ENCODE results near the gene C20orf96. TPM values are rescaled to one million over a fixed set of nuclear protein-coding genes. Genes with fewer than 3 reads are reported as not detected.
A peak's percentile ranks its signal among the peaks of the same experiment; 100 is the strongest.

Gene C20orf96
- total RNA-seq, 1 experiment from 2014 or later: 25.7 TPM

DNA sequence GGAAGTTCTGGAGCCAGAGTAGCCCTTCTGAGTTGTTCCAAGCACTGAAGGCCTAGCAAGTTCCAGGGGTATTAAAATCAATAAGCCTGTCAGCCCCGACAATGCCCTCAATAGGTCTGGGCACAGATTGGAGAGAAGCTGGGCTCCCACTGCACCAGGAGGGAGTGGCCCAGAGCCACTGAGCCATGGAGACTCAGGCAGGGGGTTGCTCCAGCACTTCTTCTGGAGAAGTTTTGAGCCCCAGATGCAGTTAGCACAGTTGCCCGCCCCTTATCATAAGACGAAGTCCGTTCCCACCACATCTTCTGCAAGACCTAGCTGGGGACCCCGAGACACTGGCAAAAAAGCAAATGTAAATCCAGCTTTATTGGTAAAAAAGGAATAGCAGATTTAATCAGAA, 20.0 kb downstream of the C20orf96 start:
- no peak overlapping the region for H3K4me3 ChIP-seq
- DNase-seq: no peak
- ChIA-PET CTCF (interaction anchor here (0.6 kb wide), 1 partner anchor 297 kb away, joined by 5 read pairs; no protein-coding TSS in a partner anchor), POLR2A (ENCODE audit: unreplicated experiment) (interaction anchor here (0.6 kb wide), 1 partner anchor 47 kb away, joined by 3 read pairs; no protein-coding TSS in a partner anchor)
- no peaks in the 10 kb centered on the region for H3K9me2 ChIP-seq (ENCODE audit: insufficient read depth)
- no peak overlapping the region for H2AFZ ChIP-seq
- no peaks in the 10 kb centered on the region for H3K9me3 ChIP-seq (ENCODE audit: insufficient read depth, low read depth)
- H3K27me3 ChIP-seq (ENCODE audit: insufficient read depth, low read depth): peaks cover 6% of the 10 kb centered on the region; the same call in 1 of the 2 replicates
- no peaks in the 10 kb centered on the region for H3F3A ChIP-seq (ENCODE audit: insufficient read depth, low read depth)
- no peak overlapping the region for H3K27ac ChIP-seq
- no peaks in the 10 kb centered on the region for H3K79me2 ChIP-seq (ENCODE audit: low read depth)
- TF ChIP-seq EZH2 (IDR thresholded peaks at IDR 0.05; ENCODE audit: low read depth): no peak
- TF ChIP-seq, protein P1, sequence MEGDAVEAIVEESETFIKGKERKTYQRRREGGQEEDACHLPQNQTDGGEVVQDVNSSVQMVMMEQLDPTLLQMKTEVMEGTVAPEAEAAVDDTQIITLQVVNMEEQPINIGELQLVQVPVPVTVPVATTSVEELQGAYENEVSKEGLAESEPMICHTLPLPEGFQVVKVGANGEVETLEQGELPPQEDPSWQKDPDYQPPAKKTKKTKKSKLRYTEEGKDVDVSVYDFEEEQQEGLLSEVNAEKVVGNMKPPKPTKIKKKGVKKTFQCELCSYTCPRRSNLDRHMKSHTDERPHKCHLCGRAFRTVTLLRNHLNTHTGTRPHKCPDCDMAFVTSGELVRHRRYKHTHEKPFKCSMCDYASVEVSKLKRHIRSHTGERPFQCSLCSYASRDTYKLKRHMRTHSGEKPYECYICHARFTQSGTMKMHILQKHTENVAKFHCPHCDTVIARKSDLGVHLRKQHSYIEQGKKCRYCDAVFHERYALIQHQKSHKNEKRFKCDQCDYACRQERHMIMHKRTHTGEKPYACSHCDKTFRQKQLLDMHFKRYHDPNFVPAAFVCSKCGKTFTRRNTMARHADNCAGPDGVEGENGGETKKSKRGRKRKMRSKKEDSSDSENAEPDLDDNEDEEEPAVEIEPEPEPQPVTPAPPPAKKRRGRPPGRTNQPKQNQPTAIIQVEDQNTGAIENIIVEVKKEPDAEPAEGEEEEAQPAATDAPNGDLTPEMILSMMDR (conservative IDR thresholded peaks at IDR 0.05): no peak
- no peaks in the 10 kb centered on the region; the same call in 1 of the 2 replicates for H4K20me1 ChIP-seq (ENCODE audit: insufficient read depth)
- H3K4me2 ChIP-seq: no peak overlapping the region
- intact Hi-C loops (cut with micrococcal nuclease; ENCODE audit: unreplicated experiment): no loop called here
- no peaks in the 10 kb centered on the region for H3K36me3 ChIP-seq (ENCODE audit: low read depth)
- BruUV-seq (replicated peaks): no TSS peak
- no peaks in the 10 kb centered on the region; the same call in 1 of the 2 replicates for H3K4me1 ChIP-seq (replicated peaks; ENCODE audit: insufficient read depth)

DNA sequence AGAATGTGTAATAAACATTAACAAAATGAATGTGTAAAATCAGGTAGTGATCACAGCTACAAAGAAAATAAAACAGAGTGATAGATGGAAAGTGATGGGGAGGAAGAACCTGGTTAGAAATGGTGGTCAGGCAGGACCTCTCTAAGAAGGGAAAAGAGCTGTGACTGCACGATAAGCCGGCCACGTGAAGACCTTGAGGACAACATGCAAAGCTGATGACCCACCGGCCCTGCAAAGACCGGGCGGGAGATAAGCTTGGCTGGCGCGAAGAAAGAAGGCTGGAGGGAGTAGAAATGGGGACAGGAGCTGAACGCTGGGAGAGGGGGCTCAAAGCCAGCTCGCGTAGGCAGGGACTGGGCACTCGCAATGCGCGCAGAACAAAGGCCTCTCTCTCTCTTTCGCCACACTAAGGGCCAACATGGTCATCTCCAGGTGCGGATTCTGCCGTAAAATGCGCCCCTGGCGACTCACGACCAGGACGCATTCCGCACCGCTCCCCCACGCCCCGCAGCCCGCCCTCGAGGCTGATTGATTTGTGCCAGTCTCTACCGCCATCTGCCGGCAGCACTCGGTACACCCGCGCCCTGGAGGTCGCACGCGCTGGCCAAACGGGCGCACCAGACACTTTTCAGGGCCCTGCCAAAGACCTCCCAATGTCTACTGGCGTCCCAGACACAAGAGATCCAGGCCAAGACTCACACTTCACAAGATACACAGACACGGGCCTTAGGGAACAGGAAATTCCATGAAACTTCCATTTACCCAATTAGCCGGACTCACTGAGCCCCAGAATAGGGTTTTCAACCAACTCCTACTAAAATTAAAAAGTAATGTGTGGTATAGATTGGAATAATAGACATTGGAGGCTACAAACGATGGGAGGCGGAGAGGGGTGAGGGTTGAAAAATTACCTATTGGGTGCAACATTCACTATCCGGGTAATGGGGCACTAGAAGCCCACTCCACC, 23.7 kb downstream of the C20orf96 start:
- ChIA-PET POLR2A (ENCODE audit: unreplicated experiment) (no interaction called here), CTCF (interaction anchor here (1.0 to 1.1 kb wide), 2 partner anchors 62 to 64 kb away, joined by 3 read pairs; no protein-coding TSS in a partner anchor)
- Histone ChIP-seq H3K36me3 (ENCODE audit: low read depth) (no peaks in the 10 kb centered on the region), H3K27me3 (ENCODE audit: insufficient read depth, low read depth) (peaks cover 30% of the 10 kb centered on the region), H4K20me1 (ENCODE audit: insufficient read depth) (no peaks in the 10 kb centered on the region; the same call in 1 of the 2 replicates), H2AFZ (peak overlapping the region; percentile 68), H3K9me2 (ENCODE audit: insufficient read depth) (no peaks in the 10 kb centered on the region), H3K9me3 (ENCODE audit: insufficient read depth, low read depth) (no peaks in the 10 kb centered on the region), H3F3A (ENCODE audit: insufficient read depth, low read depth) (no peaks in the 10 kb centered on the region), H3K4me3 (peak overlapping the region; percentile 30; the same call in 1 of the 2 replicates), H3K4me2 (peak overlapping the region; percentile 73), H3K4me1 (replicated peaks; ENCODE audit: insufficient read depth) (no peaks in the 10 kb centered on the region; the same call in 1 of the 2 replicates), H3K27ac (no peak overlapping the region), H3K79me2 (ENCODE audit: low read depth) (no peaks in the 10 kb centered on the region)
- BruUV-seq (replicated peaks): no TSS peak
- no peak for TF ChIP-seq EZH2 (IDR thresholded peaks at IDR 0.05; ENCODE audit: low read depth)
- TF ChIP-seq, protein P1 (conservative IDR thresholded peaks at IDR 0.05): peak; percentile 95
- intact Hi-C loops (cut with micrococcal nuclease; ENCODE audit: unreplicated experiment): no loop called here
- DNase-seq: peak; percentile 52 to 86

DNA sequence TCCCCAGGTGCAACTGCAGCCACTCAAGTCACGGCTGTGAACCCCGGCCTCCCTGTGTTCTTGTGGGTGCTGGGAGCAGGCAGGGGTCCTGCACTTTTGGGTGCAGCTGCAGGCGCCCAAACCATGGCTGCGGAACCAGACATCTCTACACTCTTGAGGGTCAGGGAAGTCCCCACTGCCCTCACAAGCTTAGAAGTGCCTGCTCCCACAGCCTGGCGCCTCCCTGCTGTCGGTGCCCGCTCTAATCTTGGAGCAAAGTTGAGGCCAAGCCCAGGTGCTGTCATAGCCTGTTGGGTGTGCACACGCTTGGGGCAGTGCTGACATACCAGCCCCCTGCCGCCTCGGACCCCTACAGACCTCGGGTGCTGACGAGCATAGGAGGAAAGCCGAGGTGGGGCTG, 26.8 kb downstream of the C20orf96 start:
- no peaks in the 10 kb centered on the region for H3K36me3 ChIP-seq (ENCODE audit: low read depth)
- no peak for DNase-seq
- no peaks in the 10 kb centered on the region for H3K9me2 ChIP-seq (ENCODE audit: insufficient read depth)
- no peaks in the 10 kb centered on the region for H3K79me2 ChIP-seq (ENCODE audit: low read depth)
- no peak for TF ChIP-seq EZH2 (IDR thresholded peaks at IDR 0.05; ENCODE audit: low read depth)
- TF ChIP-seq, protein P1 (conservative IDR thresholded peaks at IDR 0.05): no peak
- H3K27ac ChIP-seq: no peak overlapping the region
- no peak overlapping the region for H3K4me2 ChIP-seq
- intact Hi-C loops (cut with micrococcal nuclease; ENCODE audit: unreplicated experiment): no loop called here
- no peak overlapping the region for H3K4me3 ChIP-seq
- CTCF ChIA-PET: interaction anchor here (1.0 kb wide), 1 partner anchor 44 kb away, joined by 3 read pairs; no protein-coding TSS in a partner anchor
- no peaks in the 10 kb centered on the region for H3F3A ChIP-seq (ENCODE audit: insufficient read depth, low read depth)
- no peaks in the 10 kb centered on the region for H3K9me3 ChIP-seq (ENCODE audit: insufficient read depth, low read depth)
- POLR2A ChIA-PET (ENCODE audit: unreplicated experiment): no interaction called here
- no TSS peak for BruUV-seq (replicated peaks)
- no peak overlapping the region for H2AFZ ChIP-seq
- peaks cover 52% of the 10 kb centered on the region for H3K27me3 ChIP-seq (ENCODE audit: insufficient read depth, low read depth)
- H4K20me1 ChIP-seq (ENCODE audit: insufficient read depth): no peaks in the 10 kb centered on the region
- no peaks in the 10 kb centered on the region; the same call in 1 of the 2 replicates for H3K4me1 ChIP-seq (replicated peaks; ENCODE audit: insufficient read depth)

Data from PC-9 (cell line).